Activated naive CD4-positive, alpha-beta T cell treated with anti-CD3 and anti-CD28 coated beads for 36 hours (primary cell): ENCODE results near the gene SCN3A. TPM values are rescaled to one million over a fixed set of nuclear protein-coding genes. Genes with fewer than 3 reads are reported as not detected.

ENCODE experiments used
- total RNA-seq, 2 experiments: library from RNA; stranded (reverse); gene quantifications; one replicate each; pipeline ENCODE4 v1.2.3, GENCODE V29; 2021

SCN3A gene
- total RNA-seq, 2 experiments from 2014 or later = 0.10 to 0.12 TPM

Other genes with a start within 250 kb of the SCN3A start
- gene SLC38A11, start 248.5 kb downstream of the SCN3A start, total RNA-seq = not detected
- gene SCN2A, start 35.4 kb upstream of the SCN3A start, total RNA-seq = under 1 TPM; 0.10 to 0.14 TPM